Measurements from ENCODE around the gene STING1.

DNA sequence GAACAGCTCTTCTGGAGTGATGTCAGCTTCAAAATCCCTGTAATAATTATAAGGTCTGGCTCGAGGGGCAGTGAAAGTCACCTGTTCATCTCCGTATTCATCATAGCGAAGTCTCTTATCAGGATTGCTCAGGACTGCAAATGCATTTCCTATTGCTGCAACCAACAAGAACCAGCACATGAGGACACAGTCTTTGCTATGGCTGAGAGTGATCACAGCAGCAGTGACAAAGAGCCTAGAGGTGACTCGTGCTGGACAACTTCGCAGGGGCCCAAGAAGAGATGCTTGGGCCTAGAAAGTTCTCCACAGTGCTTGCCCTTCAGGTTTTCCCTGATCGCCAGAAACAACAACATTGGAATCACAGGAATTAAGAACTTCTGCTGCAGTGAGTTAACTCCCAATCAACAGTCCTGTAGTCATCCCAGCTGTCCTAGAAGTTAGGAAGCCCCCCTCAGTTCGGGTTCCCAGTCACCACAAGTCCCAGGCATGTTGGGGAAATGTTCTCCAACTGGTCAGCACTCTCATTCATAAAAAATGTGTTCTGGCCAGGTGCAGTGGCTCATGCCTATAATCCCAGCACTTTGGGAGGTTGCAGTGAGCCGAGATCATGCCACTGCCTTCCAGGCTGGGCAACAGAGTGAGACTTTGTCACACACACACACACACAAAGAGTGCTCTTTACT is 56.2 kb downstream of the STING1 start:
- TF ChIP-seq, protein P1, sequence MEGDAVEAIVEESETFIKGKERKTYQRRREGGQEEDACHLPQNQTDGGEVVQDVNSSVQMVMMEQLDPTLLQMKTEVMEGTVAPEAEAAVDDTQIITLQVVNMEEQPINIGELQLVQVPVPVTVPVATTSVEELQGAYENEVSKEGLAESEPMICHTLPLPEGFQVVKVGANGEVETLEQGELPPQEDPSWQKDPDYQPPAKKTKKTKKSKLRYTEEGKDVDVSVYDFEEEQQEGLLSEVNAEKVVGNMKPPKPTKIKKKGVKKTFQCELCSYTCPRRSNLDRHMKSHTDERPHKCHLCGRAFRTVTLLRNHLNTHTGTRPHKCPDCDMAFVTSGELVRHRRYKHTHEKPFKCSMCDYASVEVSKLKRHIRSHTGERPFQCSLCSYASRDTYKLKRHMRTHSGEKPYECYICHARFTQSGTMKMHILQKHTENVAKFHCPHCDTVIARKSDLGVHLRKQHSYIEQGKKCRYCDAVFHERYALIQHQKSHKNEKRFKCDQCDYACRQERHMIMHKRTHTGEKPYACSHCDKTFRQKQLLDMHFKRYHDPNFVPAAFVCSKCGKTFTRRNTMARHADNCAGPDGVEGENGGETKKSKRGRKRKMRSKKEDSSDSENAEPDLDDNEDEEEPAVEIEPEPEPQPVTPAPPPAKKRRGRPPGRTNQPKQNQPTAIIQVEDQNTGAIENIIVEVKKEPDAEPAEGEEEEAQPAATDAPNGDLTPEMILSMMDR (conservative IDR thresholded peaks at IDR 0.05 in 1 of 2, IDR thresholded peaks at IDR 0.05 in 1 of 2; ENCODE audit: low read depth in 1 of 2, low read length in 2 of 2) = no peak
- no peak for TF ChIP-seq EZH2 (IDR thresholded peaks at IDR 0.05; ENCODE audit: low read length, missing control alignments)

Data from fibroblast of lung (primary cell).